Activated T-cell treated with anti-CD3 and anti-CD28 coated beads, Interleukin-2, amount 50 U/mL, for 4 hours (primary cell): Measurements from ENCODE around the gene TXNDC2. TPM values are rescaled to one million over a fixed set of nuclear protein-coding genes. Genes with fewer than 3 reads are reported as not detected.
"Not testable (repeated sequence)": the region's sequence is repeated elsewhere in the genome, so short reads cannot be mapped to it uniquely, and the experiment has no call there.

Experiments
- ATAC-seq, 2 donors: fragments of 200-7000 bp; cut with Tn5 transposase; one replicate each; pipeline ENCODE4 v1.10.0; 2021
- DNase-seq: peaks from one replicate; pipeline ENCODE4 v3.0.0-alpha.2; 2020
- H3K27me3 Mint-ChIP-seq: one replicate; pipeline ENCODE4 v1.8.0; 2021; ENCODE audit warnings: low read depth, mixed read lengths
- H3K36me3 Mint-ChIP-seq: one replicate; pipeline ENCODE4 v1.8.0; 2022; ENCODE audit warnings: mixed read lengths; ENCODE audit not compliant: insufficient read depth
- H3K4me1 Mint-ChIP-seq: one replicate; pipeline ENCODE4 v1.8.0; 2021; ENCODE audit warnings: low read depth, mixed read lengths
- H3K4me3 Mint-ChIP-seq: one replicate; pipeline ENCODE4 v1.8.0; 2021; ENCODE audit warnings: mild to moderate bottlenecking, moderate library complexity, mixed read lengths
- H3K9me3 Mint-ChIP-seq: one replicate; pipeline ENCODE4 v1.8.0; 2021; ENCODE audit warnings: mixed read lengths
- total RNA-seq, 3 donors: library from RNA; stranded (reverse); gene quantifications; one replicate each; pipeline ENCODE4 v1.2.1, GENCODE V29; 2021

The TXNDC2 gene
- total RNA-seq, 3 donors from 2014 or later = not detected

DNA sequence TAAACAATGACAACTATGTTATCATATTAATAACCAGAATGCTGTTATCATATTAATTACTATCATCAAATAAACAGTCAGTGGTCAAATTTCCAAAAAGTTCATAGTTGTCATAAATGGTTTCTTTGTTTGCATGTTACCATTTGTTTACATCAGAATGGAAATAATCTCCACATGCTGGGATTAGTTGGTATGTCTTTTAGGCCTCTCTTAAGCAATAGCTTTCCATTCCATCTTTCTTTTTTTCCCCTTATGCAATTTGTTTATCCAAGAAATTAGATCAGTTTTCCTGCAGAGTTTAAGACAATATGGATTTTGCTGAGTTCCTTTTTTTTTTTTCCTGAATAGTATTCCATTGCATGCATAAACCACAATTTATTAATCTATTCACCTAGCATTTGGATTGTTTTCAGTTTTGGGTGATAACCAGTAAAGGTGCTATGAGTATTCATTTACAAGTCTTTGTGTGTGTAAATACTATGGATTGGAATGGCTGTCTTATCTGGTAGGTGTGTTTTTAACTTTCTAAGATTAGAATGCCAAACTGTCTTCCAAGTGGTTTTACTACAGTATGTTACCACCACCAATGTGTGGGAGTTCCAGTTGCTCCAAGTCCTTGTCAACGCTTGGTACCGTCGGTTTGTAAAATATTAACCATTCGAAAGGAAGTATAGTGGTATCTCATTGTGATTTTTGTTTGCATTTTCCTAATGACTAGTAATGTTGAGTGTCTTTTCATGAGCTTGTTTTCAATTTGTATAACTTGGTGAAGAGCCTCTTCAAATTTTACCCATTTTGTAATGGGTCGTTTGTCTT lies 33.3 kb upstream of the TXNDC2 start:
- DNase-seq = no peak
- ATAC-seq = no peak
- Mint-ChIP-seq H3K4me1 (no peaks in the 10 kb centered on the region), H3K9me3 (no peaks in the 10 kb centered on the region), H3K27me3 (peaks cover 33% of the 10 kb centered on the region), H3K36me3 (no peaks in the 10 kb centered on the region), H3K4me3 (no peak overlapping the region)

DNA sequence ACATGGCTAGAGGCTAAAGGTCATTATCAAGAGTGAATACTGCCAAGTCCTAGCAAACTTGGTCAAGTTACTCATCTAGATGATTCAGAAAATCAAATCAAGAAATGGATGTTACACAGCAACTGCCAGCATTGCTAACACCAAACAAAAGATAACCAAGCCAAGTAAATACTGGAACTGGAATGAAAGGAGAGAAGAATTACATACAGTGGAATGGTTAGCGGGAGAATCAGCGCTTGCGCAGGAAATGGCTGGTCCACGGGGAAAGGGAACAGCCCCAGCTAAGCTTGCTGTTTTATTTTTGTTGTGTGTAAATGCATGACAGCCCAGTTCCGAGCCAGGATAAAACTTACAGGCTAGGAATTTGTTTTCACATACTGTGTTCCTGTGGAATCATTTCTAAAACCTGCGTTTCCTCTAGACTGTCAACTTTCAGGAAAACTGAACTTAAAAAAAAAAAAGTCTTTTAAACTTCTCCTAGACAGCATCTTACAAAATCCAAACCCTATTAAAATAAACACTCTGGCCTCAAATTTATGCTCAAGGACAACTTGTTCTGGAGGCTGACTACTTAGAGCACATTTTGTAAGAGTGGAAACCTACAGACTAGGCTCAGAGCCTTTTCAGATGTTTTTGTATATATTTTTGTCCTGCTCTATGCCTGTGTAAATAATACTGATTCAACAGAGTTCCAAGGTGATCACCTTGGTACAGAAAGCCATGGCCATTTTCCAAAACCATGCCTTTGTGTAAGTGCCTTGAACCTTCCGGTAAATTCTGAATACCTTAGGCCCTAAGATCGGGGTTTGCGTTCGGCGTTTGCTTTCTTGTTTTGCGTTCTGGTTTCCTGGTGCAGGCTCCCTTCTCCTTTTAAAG lies 30.7 kb upstream of the TXNDC2 start:
- no peak for ATAC-seq
- H3K4me3 Mint-ChIP-seq = no peak overlapping the region
- no peaks in the 10 kb centered on the region for H3K9me3 Mint-ChIP-seq

DNA sequence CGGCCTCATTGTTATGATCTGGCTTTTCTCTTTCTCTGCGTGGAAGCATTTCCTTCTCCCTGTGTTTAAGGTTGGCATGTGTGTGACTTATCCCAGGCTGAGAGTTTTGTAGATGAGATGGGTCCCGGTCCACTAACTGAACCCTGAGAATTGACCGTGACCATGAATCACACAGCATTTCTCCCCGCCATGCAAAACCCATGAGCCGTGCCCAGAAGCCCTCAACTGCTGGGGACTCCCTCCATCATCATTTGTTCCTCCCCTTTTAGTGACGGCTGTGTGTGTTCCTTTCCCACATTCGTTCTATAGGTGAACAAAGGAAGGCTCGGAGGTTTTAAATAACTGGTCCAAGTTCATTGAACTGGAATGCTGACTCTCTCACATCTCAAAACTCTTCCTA lies 30.1 kb upstream of the TXNDC2 start:
- no peaks in the 10 kb centered on the region for H3K4me1 Mint-ChIP-seq
- H3K4me3 Mint-ChIP-seq = no peak overlapping the region
- H3K9me3 Mint-ChIP-seq = no peaks in the 10 kb centered on the region
- no peaks in the 10 kb centered on the region for H3K36me3 Mint-ChIP-seq
- peaks cover 14% of the 10 kb centered on the region for H3K27me3 Mint-ChIP-seq
- ATAC-seq (no peak), DNase-seq (no peak)

More for the DNA sequence above, 30.7 kb upstream of the TXNDC2 start:
- no peaks in the 10 kb centered on the region for H3K36me3 Mint-ChIP-seq
- H3K27me3 Mint-ChIP-seq = peaks cover 18% of the 10 kb centered on the region
- no peaks in the 10 kb centered on the region for H3K4me1 Mint-ChIP-seq
- DNase-seq = no peak

DNA sequence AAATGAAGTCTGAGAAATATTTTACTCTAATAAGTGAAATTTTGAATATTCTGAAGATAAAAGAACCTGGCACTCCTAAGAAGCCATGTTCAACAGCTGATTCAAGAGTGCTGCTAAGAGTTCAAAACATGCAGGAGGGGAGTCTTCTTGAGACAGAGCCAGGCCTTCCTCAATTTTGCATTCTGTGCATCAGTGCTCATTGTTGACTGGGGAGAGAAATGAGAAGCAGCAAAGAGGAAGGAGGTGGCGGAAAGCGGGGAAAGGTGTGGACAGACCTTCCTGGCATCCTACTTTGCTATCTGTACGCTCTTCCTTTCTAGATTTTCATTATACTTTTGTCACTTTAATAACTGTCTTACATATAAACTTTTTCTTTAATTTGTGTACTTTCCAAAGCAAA lies 29.7 kb upstream of the TXNDC2 start:
- no peaks in the 10 kb centered on the region for H3K4me1 Mint-ChIP-seq
- H3K4me3 Mint-ChIP-seq = no peak overlapping the region
- no peak for ATAC-seq
- H3K9me3 Mint-ChIP-seq = no peaks in the 10 kb centered on the region
- no peak for DNase-seq
- H3K27me3 Mint-ChIP-seq = peaks cover 14% of the 10 kb centered on the region
- H3K36me3 Mint-ChIP-seq = no peaks in the 10 kb centered on the region

DNA sequence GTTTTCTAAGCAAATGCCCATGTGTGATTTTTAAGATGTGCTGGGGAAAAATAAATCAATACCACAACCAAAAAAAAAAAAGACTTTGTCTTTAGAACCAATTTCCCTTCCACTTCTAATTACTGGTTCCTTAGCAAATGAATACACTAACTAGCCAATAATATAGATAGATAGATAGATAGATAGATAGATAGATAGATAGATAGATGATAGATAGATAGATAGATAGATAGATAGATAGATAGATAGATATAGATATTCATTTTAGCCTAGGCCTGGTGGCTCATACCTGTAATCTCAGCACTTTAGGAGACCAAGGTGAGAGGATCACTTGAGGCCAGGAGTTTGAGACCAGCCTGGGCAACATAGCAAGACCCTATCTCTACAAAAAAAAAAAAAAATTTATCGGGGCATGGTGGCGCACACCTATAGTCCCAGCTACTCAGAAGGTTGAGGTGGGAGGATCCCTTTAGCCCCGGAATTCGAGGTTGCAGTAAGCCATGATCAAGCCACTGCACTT lies 28.2 kb upstream of the TXNDC2 start:
- DNase-seq, H3K4me3 Mint-ChIP-seq, ATAC-seq, H3K4me1 Mint-ChIP-seq, H3K36me3 Mint-ChIP-seq, H3K9me3 Mint-ChIP-seq: not testable (repeated sequence)
- peaks cover 14% of the 10 kb centered on the region for H3K27me3 Mint-ChIP-seq

DNA sequence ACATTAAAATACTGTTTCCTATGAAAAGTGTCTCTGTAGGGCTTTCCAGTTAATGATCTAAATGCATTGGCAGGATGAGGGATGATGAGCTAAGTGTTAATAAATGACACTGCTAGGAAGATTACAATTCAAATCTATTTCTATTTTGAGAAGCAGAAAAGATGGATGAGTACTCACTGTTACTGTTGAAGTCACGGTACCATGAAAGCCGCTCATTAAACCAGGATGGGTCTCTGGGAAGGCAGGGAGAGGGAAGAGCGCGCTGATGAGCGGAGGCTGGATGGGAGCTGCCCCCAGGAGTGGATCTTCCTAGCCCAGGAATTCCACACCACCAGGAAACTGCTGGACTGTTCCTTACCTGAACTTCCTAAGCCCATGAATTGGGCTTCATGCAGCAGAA lies 27.1 kb upstream of the TXNDC2 start:
- Mint-ChIP-seq H3K4me3 (no peak overlapping the region), H3K27me3 (peaks cover 14% of the 10 kb centered on the region)

DNA sequence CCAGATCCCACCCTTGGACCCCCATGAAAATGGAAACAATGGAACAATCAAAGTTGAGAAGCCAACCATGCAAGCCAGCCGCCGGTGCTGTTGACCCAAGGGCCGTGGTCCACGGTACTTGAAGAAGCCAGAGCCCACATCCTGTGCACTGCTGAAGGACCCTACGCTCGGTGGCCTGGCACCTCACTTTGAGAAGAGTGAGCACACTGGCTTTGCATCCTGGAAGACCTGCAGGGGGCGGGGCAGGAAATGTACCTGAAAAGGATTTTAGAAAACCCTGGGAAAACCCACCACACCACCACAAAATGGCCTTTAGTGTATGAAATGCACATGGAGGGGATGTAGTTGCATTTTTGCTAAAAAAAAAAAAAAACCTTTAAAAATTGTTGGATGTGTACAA lies 26.5 kb upstream of the TXNDC2 start:
- no peaks in the 10 kb centered on the region for H3K36me3 Mint-ChIP-seq
- H3K4me3 Mint-ChIP-seq = no peak overlapping the region
- no peak for ATAC-seq
- H3K27me3 Mint-ChIP-seq = peaks cover 14% of the 10 kb centered on the region
- peaks cover 2% of the 10 kb centered on the region for H3K4me1 Mint-ChIP-seq
- no peak for DNase-seq
- no peaks in the 10 kb centered on the region for H3K9me3 Mint-ChIP-seq

More for the DNA sequence above, 27.1 kb upstream of the TXNDC2 start:
- Mint-ChIP-seq H3K9me3 (no peaks in the 10 kb centered on the region), H3K36me3 (no peaks in the 10 kb centered on the region), H3K4me1 (peaks cover 2% of the 10 kb centered on the region)
- no peak for ATAC-seq
- no peak for DNase-seq

DNA sequence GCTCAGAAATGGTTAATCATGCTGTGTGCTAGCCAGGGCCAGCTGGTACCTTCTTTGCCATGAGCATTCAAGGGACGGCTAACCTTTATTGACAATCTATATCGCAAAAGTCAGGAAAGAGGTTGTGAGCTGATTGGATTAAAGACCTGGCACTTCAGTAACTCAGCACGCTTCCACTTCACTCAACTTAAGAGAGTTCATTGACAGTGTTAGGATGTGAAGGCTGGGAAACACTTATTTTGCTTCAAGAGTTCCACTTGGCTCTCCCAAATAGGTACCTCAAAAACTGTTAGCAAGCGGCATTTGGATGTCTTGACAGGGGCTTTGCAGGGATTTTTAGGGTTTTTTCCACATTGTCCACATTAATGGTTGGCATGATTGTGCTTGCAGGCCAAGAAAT lies 25.1 kb upstream of the TXNDC2 start:
- H3K4me3 Mint-ChIP-seq = no peak overlapping the region
- peaks cover 2% of the 10 kb centered on the region for H3K4me1 Mint-ChIP-seq
- H3K9me3 Mint-ChIP-seq = peaks cover 3% of the 10 kb centered on the region
- H3K36me3 Mint-ChIP-seq = peaks cover 3% of the 10 kb centered on the region
- no peak for ATAC-seq
- DNase-seq = no peak
- peaks cover 14% of the 10 kb centered on the region for H3K27me3 Mint-ChIP-seq

DNA sequence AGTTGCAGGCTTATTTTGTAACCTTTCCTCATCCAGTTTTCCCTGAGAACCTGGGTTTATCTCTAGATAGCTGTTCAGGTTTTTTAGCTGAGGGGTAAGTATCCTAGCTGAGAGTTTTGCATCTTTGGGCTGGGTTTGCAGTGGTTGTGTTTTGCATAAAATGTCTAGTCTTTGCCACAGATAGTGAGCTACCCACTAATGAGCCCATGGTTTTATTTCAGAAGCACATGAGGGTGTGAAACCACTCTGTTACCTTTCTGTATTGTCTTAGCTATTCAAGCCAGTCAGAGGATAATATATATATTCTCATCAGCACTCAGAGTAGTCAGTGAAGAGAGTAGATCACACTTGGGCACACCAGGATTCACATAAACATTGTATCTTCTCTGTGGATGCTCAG lies 24.6 kb upstream of the TXNDC2 start:
- Mint-ChIP-seq H3K4me1 (peaks cover 2% of the 10 kb centered on the region), H3K36me3 (peaks cover 5% of the 10 kb centered on the region), H3K4me3 (no peak overlapping the region), H3K27me3 (peaks cover 12% of the 10 kb centered on the region), H3K9me3 (peaks cover 8% of the 10 kb centered on the region)
- ATAC-seq = peak in 1 of 2 donors; percentile 26
- no peak for DNase-seq

DNA sequence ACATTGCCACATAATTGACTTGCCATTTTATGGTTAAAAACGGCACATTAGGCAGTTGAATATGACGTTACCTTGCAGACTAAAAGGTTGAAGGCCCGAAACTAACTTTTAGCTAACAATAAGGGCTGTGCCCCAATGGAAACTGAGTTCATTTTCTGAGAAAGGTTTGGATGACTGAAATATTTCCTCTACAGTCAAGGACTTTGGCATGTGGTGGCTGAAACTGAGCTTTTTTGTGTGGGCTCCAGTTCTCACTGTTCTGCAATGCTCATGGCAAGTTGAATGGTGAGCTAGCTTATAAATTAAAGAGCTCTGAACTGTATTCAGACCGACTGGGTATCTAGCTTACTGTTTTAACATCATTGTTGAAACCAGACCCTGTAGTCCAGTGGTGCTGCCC lies 23.8 kb upstream of the TXNDC2 start:
- peaks cover 9% of the 10 kb centered on the region for H3K27me3 Mint-ChIP-seq
- H3K4me3 Mint-ChIP-seq = no peak overlapping the region
- H3K9me3 Mint-ChIP-seq = peaks cover 12% of the 10 kb centered on the region
- DNase-seq (no peak), ATAC-seq (peak; percentile 74 to 80)
- H3K4me1 Mint-ChIP-seq = peaks cover 2% of the 10 kb centered on the region
- H3K36me3 Mint-ChIP-seq = peaks cover 5% of the 10 kb centered on the region

DNA sequence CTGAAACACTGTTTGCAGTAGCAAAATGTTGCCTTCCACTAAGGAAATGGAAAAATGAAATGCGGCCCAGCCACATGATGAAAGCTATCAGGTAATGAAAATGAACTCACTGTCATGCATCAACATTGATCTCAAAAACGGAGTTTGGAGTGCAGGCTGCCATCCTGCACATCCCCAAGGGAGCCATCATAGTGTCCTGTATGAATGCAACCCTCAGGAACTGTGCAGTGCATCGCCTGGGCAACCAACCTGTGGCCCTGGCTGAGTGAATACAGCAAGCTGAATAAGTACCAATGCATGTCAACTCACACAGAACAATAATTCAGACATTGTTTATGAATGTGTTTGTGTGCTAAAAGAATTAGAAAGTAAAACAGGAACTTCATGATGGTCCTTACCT lies 23.1 kb upstream of the TXNDC2 start:
- peaks cover 2% of the 10 kb centered on the region for H3K4me1 Mint-ChIP-seq
- ATAC-seq = no peak
- peaks cover 5% of the 10 kb centered on the region for H3K36me3 Mint-ChIP-seq
- no peak overlapping the region for H3K4me3 Mint-ChIP-seq
- peaks cover 9% of the 10 kb centered on the region for H3K27me3 Mint-ChIP-seq
- DNase-seq = no peak
- peaks cover 15% of the 10 kb centered on the region for H3K9me3 Mint-ChIP-seq

DNA sequence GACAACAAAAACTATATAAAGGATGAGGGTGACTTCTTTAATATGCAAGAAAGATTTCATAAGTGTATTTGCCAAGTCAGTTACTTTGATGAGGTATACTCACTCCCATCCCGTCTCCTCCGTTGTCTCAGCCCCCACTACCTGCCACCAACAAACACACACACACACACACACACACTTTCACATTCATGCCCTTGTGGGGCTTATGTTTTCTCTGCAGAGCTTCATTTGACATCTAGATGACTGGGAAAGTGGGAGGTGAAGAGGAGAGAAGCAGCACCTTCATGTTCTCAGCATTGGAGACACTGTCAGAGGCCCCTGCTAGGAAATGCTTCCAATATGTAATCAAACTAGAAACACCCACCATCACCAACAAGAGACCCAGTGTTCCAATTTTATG lies 22.5 kb upstream of the TXNDC2 start:
- peaks cover 5% of the 10 kb centered on the region for H3K36me3 Mint-ChIP-seq
- peaks cover 9% of the 10 kb centered on the region for H3K27me3 Mint-ChIP-seq
- DNase-seq = no peak
- H3K4me1 Mint-ChIP-seq = peaks cover 2% of the 10 kb centered on the region
- ATAC-seq = no peak
- H3K9me3 Mint-ChIP-seq = peaks cover 15% of the 10 kb centered on the region
- H3K4me3 Mint-ChIP-seq = no peak overlapping the region

DNA sequence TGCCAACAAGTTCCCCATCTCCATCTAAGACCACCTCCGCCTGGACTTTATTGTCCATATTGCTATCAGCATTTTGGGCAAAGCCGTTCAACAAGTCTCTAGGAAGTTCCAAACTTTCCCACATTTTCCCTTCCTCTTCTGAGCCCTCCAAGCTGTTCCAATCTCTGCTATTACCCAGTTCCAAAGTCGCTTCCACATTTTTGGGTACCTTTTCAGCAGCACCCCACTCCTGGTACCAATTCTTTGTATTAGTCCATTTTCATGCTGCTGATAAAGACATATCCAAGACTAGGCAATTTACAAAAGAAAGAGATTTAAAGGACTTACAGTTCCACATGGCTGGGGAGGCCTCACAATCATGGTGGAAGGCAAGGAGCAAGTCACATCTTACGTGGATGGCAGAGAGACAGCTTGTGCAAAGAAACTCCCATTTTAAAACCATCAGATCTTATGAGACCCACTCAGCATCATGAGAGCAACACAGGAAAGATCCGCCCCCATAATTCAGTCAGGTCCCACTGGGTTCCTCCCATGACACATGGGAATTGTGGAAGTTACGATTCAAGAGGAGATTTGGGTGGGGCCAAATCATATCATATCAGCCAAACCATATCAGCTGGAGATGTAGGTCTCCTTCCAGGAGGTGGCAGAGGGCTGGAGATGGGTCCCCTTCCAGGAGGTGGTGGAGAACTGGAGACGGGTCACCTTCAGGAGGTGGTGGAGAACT lies 19.8 kb upstream of the TXNDC2 start:
- Mint-ChIP-seq H3K36me3 (peaks cover 5% of the 10 kb centered on the region), H3K4me3 (no peak overlapping the region), H3K27me3 (peaks cover 6% of the 10 kb centered on the region), H3K4me1 (peaks cover 2% of the 10 kb centered on the region), H3K9me3 (peaks cover 15% of the 10 kb centered on the region)
- DNase-seq (no peak), ATAC-seq (no peak)

DNA sequence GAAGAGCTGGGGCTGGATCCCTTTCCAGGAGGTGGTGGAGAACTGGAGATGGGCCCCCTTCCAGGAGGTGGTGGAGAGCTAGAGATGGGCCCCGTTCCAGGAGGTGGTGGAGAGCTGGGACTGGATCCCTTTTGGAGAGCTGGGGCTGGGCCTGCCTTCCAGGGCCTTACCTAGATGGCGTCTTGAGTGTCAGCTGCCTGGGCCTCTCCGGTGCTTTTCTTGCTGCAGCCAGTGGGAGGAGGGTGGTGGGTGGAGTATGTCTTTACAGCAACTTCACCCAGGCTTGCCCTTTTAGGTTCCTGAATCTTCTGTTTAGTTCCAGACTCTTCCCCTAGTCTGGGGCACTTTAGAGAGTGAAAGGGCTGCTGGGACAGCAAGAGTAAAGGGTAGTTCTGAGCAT lies 19.1 kb upstream of the TXNDC2 start:
- DNase-seq (no peak), ATAC-seq (no peak)
- Mint-ChIP-seq H3K4me1 (peaks cover under 1% of the 10 kb centered on the region), H3K27me3 (peaks cover 12% of the 10 kb centered on the region), H3K9me3 (peaks cover 15% of the 10 kb centered on the region), H3K4me3 (no peak overlapping the region), H3K36me3 (peaks cover 5% of the 10 kb centered on the region)
